NCI-H2081 treated with DMSO at 0.1 percent for 48 hours (cell line): ENCODE measurements around the gene ALOXE3.
"Not testable (repeated sequence)": the region's sequence is repeated elsewhere in the genome, so short reads cannot be mapped to it uniquely, and the experiment has no call there.

Experiments used
- DNase-seq: peaks from one replicate; lab custom pipeline; 2025; lab: John Stamatoyannopoulos, UW

The ALOXE3 gene

GRCh38 chr17:8122422-8122923, 4.2 kb upstream of the ALOXE3 start:
- no peak for DNase-seq

- no peak for DNase-seq
Observed at GRCh38 chr17:8121681-8122421, 3.5 kb upstream of the ALOXE3 start.

GRCh38 chr17:8121407-8121680, 3.0 kb upstream of the ALOXE3 start:
- DNase-seq = no peak

- no peak for DNase-seq
Observed at GRCh38 chr17:8120520-8121406, 2.4 kb upstream of the ALOXE3 start.

GRCh38 chr17:8119581-8120519, 1.5 kb upstream of the ALOXE3 start:
- DNase-seq = peak; percentile 69

GRCh38 chr17:8118769-8119580, 661 bp upstream of the ALOXE3 start:
- peak; percentile 36 for DNase-seq

GRCh38 chr17:8117367-8117979, 841 bp downstream of the ALOXE3 start:
- no peak for DNase-seq

GRCh38 chr17:8116776-8117175, 1.5 kb downstream of the ALOXE3 start:
- no peak for DNase-seq

- no peak for DNase-seq
Observed at GRCh38 chr17:8110907-8111306, 7.4 kb downstream of the ALOXE3 start.

- DNase-seq = no peak
Observed at GRCh38 chr17:8110456-8110804, 7.9 kb downstream of the ALOXE3 start.

GRCh38 chr17:8109661-8110455, 8.5 kb downstream of the ALOXE3 start:
- DNase-seq = no peak

- DNase-seq = no peak
Observed at GRCh38 chr17:8108972-8109660, 9.2 kb downstream of the ALOXE3 start.

- DNase-seq = not testable (repeated sequence)
Observed at GRCh38 chr17:8106980-8107379, 11.3 kb downstream of the ALOXE3 start.

- DNase-seq = no peak
Observed at GRCh38 chr17:8105957-8106398, 12.3 kb downstream of the ALOXE3 start.

- DNase-seq = no peak
Observed at GRCh38 chr17:8104911-8105310, 13.4 kb downstream of the ALOXE3 start.

- no peak for DNase-seq
Observed at GRCh38 chr17:8103549-8103948, 14.8 kb downstream of the ALOXE3 start.

- DNase-seq = no peak
Observed at GRCh38 chr17:8101721-8102120, 16.6 kb downstream of the ALOXE3 start.

- no peak for DNase-seq
Observed at GRCh38 chr17:8100763-8101162, 17.6 kb downstream of the ALOXE3 start.

- DNase-seq = no peak
Observed at GRCh38 chr17:8100111-8100510, 18.2 kb downstream of the ALOXE3 start.
